Common myeloid progenitor, CD34-positive (primary cell): Measurements from ENCODE around the gene TTC23.

ENCODE experiments used
- CTCF ChIA-PET: fragments of 350-600 bp; sonication (Branson Sonifier 250); formaldehyde crosslinking; loops from one replicate; lab custom pipeline; 2021; ENCODE audit warnings: antibody characterized with exemption; lab: Charles Lee
- POLR2A ChIA-PET: fragments of 350-600 bp; sonication (Branson Sonifier 250); formaldehyde crosslinking; loops from one replicate; lab custom pipeline; 2021; ENCODE audit warnings: antibody characterized with exemption; lab: Charles Lee
- DNase-seq, 3 donors: peaks; one replicate each; pipeline versions ENCODE4 v3.0.0 to v3.0.0-alpha.2; 2013
- H3K27ac ChIP-seq, 2 experiments: 1 replicate in 1 of 2; 2 replicates in 1 of 2; pipeline ENCODE4 v1.7.0; 2013; ENCODE audit warnings: inconsistent platforms in 2 of 2, low read length in 2 of 2, mild to moderate bottlenecking in 2 of 2, low read depth in 1 of 2, moderate library complexity in 1 of 2; ENCODE audit not compliant: severe bottlenecking in 2 of 2, insufficient read depth in 1 of 2, poor library complexity in 1 of 2
- H3K27me3 ChIP-seq, 5 experiments: replicated peaks in 2 of 5; 1 replicate in 3 of 5; 2 replicates in 2 of 5; pipeline versions ENCODE4 v1.6.1 to v1.7.0; 2013; ENCODE audit warnings: low read length in 4 of 5, mild to moderate bottlenecking in 2 of 5, moderate library complexity in 2 of 5, inconsistent platforms in 1 of 5; ENCODE audit not compliant: insufficient read depth in 5 of 5, control insufficient read depth in 4 of 5
- H3K36me3 ChIP-seq, 4 experiments: 1 replicate in 2 of 4; 2 replicates in 2 of 4; pipeline versions ENCODE4 v1.6.1 to v1.7.0; 2013; ENCODE audit warnings: low read length in 3 of 4, control low read depth in 1 of 4, mild to moderate bottlenecking in 1 of 4; ENCODE audit not compliant: control insufficient read depth in 4 of 4, insufficient read depth in 4 of 4
- H3K4me1 ChIP-seq, 4 experiments: 1 replicate in 3 of 4; 2 replicates in 1 of 4; pipeline versions ENCODE4 v1.6.1 to v1.7.1; 2013; ENCODE audit warnings: low read length in 3 of 4, mild to moderate bottlenecking in 3 of 4, control low read depth in 1 of 4, inconsistent platforms in 1 of 4, moderate library complexity in 1 of 4; ENCODE audit not compliant: control insufficient read depth in 4 of 4, insufficient read depth in 4 of 4; ENCODE audit errors: control extremely low read depth in 1 of 4
- H3K4me3 ChIP-seq, 7 experiments: 1 replicate in 4 of 7; 2 replicates in 3 of 7; pipeline versions ENCODE4 v1.5.1 to v1.7.0; 2013; ENCODE audit warnings: mild to moderate bottlenecking in 7 of 7, low read length in 6 of 7, moderate library complexity in 6 of 7, inconsistent platforms in 2 of 7, low read depth in 2 of 7, control low read depth in 1 of 7; ENCODE audit not compliant: insufficient read depth in 4 of 7, control insufficient read depth in 1 of 7; ENCODE audit errors: extremely low read depth in 1 of 7
- H3K9me3 ChIP-seq, 5 experiments: 1 replicate in 4 of 5; 2 replicates in 1 of 5; pipeline versions ENCODE4 v1.6.1 to v1.7.1; 2013; ENCODE audit warnings: low read length in 4 of 5, mild to moderate bottlenecking in 2 of 5, inconsistent platforms in 1 of 5, low read depth in 1 of 5, moderate library complexity in 1 of 5; ENCODE audit not compliant: control insufficient read depth in 4 of 5, insufficient read depth in 2 of 5; ENCODE audit errors: control extremely low read depth in 1 of 5
- WGBS: methylation state at CpG from one replicate; pipeline ENCODE4 v1.1.5; 2013; ENCODE audit not compliant: insufficient coverage; 5-methylcytosine and 5-hydroxymethylcytosine counted together

Gene TTC23

GRCh38 chr15:99141943-99142342, 107.4 kb downstream of the TTC23 start:
- POLR2A ChIA-PET: no interaction called here
- 100% methylated on average over 3 of the region's 4 CpGs for WGBS
- Histone ChIP-seq H3K36me3 (peaks cover 0 to 2% (median 0%) of the 10 kb centered on the region in 4 experiments), H3K27me3 (no peaks in the 10 kb centered on the region), H3K4me1 (peaks cover 0 to 2% (median 0%) of the 10 kb centered on the region in 4 experiments), H3K27ac (no peak overlapping the region), H3K4me3 (no peak overlapping the region), H3K9me3 (peaks cover 0 to 3% (median 0%) of the 10 kb centered on the region in 5 experiments)
- no peak for DNase-seq
- CTCF ChIA-PET: no interaction called here

- 94% methylated on average over 2 of the region's 4 CpGs for WGBS
- ChIA-PET CTCF (no interaction called here), POLR2A (no interaction called here)
Measured at GRCh38 chr15:99140590-99140989, 108.8 kb downstream of the TTC23 start.

GRCh38 chr15:99139276-99139675, 110.1 kb downstream of the TTC23 start:
- POLR2A ChIA-PET: no interaction called here

More at GRCh38 chr15:99140590-99140989, 108.8 kb downstream of the TTC23 start:
- Histone ChIP-seq H3K27me3 (no peaks in the 10 kb centered on the region), H3K36me3 (peaks cover 0 to 5% (median 0%) of the 10 kb centered on the region in 4 experiments), H3K4me3 (no peak overlapping the region), H3K4me1 (peaks cover 0 to 2% (median 0%) of the 10 kb centered on the region in 4 experiments), H3K9me3 (peaks cover 0 to 3% (median 0%) of the 10 kb centered on the region in 5 experiments), H3K27ac (no peak overlapping the region)
- DNase-seq: no peak

GRCh38 chr15:99138491-99138982, 110.8 kb downstream of the TTC23 start:
- WGBS: 95% methylated on average over 15 of the region's 15 CpGs
- Histone ChIP-seq H3K27ac (no peak overlapping the region), H3K27me3 (no peaks in the 10 kb centered on the region), H3K9me3 (peaks cover 0 to 3% (median 0%) of the 10 kb centered on the region in 5 experiments), H3K4me1 (no peaks in the 10 kb centered on the region), H3K4me3 (no peak overlapping the region), H3K36me3 (peaks cover 0 to 5% (median 0%) of the 10 kb centered on the region in 4 experiments)
- ChIA-PET POLR2A (no interaction called here), CTCF (no interaction called here)
- no peak for DNase-seq

More at GRCh38 chr15:99139276-99139675, 110.1 kb downstream of the TTC23 start:
- H3K27me3 ChIP-seq: no peaks in the 10 kb centered on the region
- no peak overlapping the region for H3K27ac ChIP-seq
- no peak overlapping the region for H3K4me3 ChIP-seq
- DNase-seq: no peak
- H3K36me3 ChIP-seq: peaks cover 0 to 5% (median 0%) of the 10 kb centered on the region in 4 experiments
- CTCF ChIA-PET: no interaction called here
- WGBS: 92% methylated on average over 3 of the region's 4 CpGs
- no peaks in the 10 kb centered on the region for H3K4me1 ChIP-seq
- H3K9me3 ChIP-seq: peaks cover 0 to 3% (median 0%) of the 10 kb centered on the region in 5 experiments

GRCh38 chr15:99137877-99138276, 111.5 kb downstream of the TTC23 start:
- CTCF ChIA-PET: no interaction called here
- Histone ChIP-seq H3K9me3 (peaks cover 0 to 3% (median 0%) of the 10 kb centered on the region in 5 experiments), H3K27me3 (no peaks in the 10 kb centered on the region), H3K36me3 (peaks cover 0 to 5% (median 0%) of the 10 kb centered on the region in 4 experiments), H3K27ac (no peak overlapping the region), H3K4me1 (no peaks in the 10 kb centered on the region), H3K4me3 (no peak overlapping the region)
- POLR2A ChIA-PET: no interaction called here
- DNase-seq: no peak
- WGBS: 100% methylated on average over 2 of the region's 5 CpGs

GRCh38 chr15:99137111-99137546, 112.3 kb downstream of the TTC23 start:
- no peaks in the 10 kb centered on the region for H3K4me1 ChIP-seq
- 99% methylated on average over 13 of the region's 13 CpGs for WGBS
- H3K27ac ChIP-seq: no peak overlapping the region
- POLR2A ChIA-PET: no interaction called here
- peaks cover 0 to 2% (median 0%) of the 10 kb centered on the region in 5 experiments for H3K9me3 ChIP-seq
- CTCF ChIA-PET: no interaction called here
- H3K36me3 ChIP-seq: peaks cover 0 to 5% (median 0%) of the 10 kb centered on the region in 4 experiments
- no peak overlapping the region for H3K4me3 ChIP-seq
- DNase-seq: no peak
- H3K27me3 ChIP-seq: no peaks in the 10 kb centered on the region

GRCh38 chr15:99135194-99135593, 114.2 kb downstream of the TTC23 start:
- CTCF ChIA-PET: no interaction called here
- POLR2A ChIA-PET: no interaction called here
- no peak overlapping the region for H3K4me3 ChIP-seq
- no peaks in the 10 kb centered on the region for H3K9me3 ChIP-seq
- H3K36me3 ChIP-seq: peaks cover 0 to 5% (median 0%) of the 10 kb centered on the region in 4 experiments
- no peak overlapping the region for H3K27ac ChIP-seq
- no peak for DNase-seq
- no peaks in the 10 kb centered on the region for H3K4me1 ChIP-seq
- WGBS: 91% methylated on average over 4 of the region's 4 CpGs
- no peaks in the 10 kb centered on the region for H3K27me3 ChIP-seq
